PC-9 (cell line): ENCODE results near the gene SLC35F3.

Source experiments
- EZH2 ChIP-seq: fragments of 200-600 bp; sonication (generic); IDR thresholded peaks from 2 replicates; pipeline ENCODE4 v1.8.0; 2017; ENCODE audit warnings: antibody characterized with exemption, low read depth
- TF ChIP-seq, protein P1 (sequence below): fragments of 200-600 bp; sonication (generic); conservative IDR thresholded peaks from 2 replicates; pipeline ENCODE4 v1.6.1; 2017; ENCODE audit warnings: mixed run types, antibody characterized with exemption, mild to moderate bottlenecking, moderate library complexity

DNA sequence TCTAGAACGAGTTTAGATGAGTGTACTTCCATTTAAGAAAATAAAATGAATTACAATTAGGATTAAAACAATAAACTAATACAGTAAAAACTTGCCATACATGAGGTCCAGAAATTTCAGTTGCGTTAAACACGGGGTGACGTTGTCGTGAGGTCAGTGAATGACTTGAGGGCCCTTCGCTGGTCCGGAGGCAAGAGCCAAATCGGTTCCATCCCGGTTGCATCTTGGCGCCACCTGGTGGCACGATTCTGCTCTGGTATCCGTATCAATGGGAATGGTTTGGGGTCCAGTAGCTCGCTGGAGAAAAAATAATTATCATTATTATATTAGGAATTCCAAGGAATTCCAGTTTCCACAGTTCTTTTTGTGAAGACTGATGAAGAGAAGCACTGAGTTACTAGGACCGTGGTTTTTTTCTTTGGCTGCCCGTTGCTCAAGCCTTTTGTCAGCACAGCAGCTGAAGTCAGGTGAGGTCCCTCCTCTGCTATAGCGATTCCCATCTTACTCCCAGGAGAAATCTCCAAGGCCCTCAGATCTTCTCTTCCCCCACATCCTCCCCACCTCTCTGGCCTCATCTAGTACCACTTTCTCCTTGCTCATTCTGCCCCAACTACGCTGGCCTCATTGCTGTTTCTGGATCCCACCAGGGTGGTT lies 161.4 kb downstream of the SLC35F3 start:
- TF ChIP-seq, protein P1, sequence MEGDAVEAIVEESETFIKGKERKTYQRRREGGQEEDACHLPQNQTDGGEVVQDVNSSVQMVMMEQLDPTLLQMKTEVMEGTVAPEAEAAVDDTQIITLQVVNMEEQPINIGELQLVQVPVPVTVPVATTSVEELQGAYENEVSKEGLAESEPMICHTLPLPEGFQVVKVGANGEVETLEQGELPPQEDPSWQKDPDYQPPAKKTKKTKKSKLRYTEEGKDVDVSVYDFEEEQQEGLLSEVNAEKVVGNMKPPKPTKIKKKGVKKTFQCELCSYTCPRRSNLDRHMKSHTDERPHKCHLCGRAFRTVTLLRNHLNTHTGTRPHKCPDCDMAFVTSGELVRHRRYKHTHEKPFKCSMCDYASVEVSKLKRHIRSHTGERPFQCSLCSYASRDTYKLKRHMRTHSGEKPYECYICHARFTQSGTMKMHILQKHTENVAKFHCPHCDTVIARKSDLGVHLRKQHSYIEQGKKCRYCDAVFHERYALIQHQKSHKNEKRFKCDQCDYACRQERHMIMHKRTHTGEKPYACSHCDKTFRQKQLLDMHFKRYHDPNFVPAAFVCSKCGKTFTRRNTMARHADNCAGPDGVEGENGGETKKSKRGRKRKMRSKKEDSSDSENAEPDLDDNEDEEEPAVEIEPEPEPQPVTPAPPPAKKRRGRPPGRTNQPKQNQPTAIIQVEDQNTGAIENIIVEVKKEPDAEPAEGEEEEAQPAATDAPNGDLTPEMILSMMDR, result peak; percentile 83
- TF ChIP-seq EZH2, result no peak
